ENCODE results near the gene AUTS2. TPM values are rescaled to one million over a fixed set of nuclear protein-coding genes. Genes with fewer than 3 reads are reported as not detected.

AUTS2 gene
- total RNA-seq, 4 donors from 2014 or later = 14.9 to 27.2 (median 17.5) TPM

GRCh38 chr7:70634610-70635068 lies 1036.4 kb downstream of the AUTS2 start:
- no peaks in the 10 kb centered on the region for H3K27me3 ChIP-seq
- no peaks in the 10 kb centered on the region for H3K4me1 ChIP-seq
- H3K9me3 ChIP-seq = no peaks in the 10 kb centered on the region
- intact Hi-C loops (cut with DNase I) = no loop called here
- no peak overlapping the region for H3K4me3 ChIP-seq (replicated peaks in 1 of 3)
- 95 to 96% methylated on average over 8 of the region's 8 CpGs for WGBS, 2 donors
- DNase-seq = no peak
- no peaks in the 10 kb centered on the region for H3K36me3 ChIP-seq
- H3K27ac ChIP-seq = no peak overlapping the region
- TF ChIP-seq POLR2A (IDR thresholded peaks at IDR 0.05) = no peak
- no peak for TF ChIP-seq CTCF (IDR thresholded peaks at IDR 0.05)

DNA sequence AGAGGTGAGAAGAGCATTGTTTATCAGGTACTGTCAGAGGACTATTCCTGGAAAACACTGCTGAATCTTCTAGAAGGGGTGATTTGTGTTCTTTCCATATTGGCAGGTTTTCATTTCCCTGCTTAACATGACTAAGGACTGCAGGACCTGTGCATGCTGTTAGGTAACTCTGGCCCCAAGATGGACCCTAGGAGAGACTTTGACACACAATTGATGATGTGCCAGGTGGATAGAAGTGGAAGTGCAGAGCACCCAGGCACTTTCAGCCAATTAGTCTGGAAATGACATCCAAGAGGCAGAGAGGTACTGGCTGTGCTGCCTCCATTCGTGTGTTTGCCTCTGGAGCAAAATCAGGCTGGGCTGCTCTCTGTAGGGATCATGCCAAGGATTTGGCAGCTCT lies 1037.4 kb downstream of the AUTS2 start:
- H3K4me3 ChIP-seq (replicated peaks in 1 of 3) = no peak overlapping the region
- intact Hi-C loops (cut with DNase I) = no loop called here
- H3K4me1 ChIP-seq = no peaks in the 10 kb centered on the region
- H3K9me3 ChIP-seq = no peaks in the 10 kb centered on the region
- TF ChIP-seq CTCF (IDR thresholded peaks at IDR 0.05) (no peak), POLR2A (IDR thresholded peaks at IDR 0.05) (no peak)
- H3K27me3 ChIP-seq = no peaks in the 10 kb centered on the region
- DNase-seq = no peak
- H3K27ac ChIP-seq = no peak overlapping the region
- H3K36me3 ChIP-seq = no peaks in the 10 kb centered on the region
- WGBS, 2 donors = 88 to 90% methylated on average over 1 of the region's 1 CpG

DNA sequence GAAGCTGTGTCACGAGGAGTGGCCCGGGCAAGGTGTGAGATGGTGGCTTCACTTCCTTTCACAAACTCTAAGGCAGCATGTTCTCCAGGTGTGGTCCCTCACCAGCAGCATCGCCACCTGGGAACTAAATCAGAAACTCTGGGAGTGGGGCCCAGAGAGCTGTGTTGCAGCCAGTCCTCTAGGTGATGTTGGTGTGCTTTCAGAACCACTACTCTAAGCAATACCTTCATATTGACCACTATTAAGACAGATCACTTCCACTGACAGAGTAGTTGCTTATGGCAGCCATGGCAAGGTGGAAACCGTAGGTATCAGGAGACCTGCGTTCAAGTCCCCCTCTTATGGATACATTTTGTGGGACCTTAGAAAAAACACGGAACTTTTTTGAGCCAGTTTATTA lies 1037.9 kb downstream of the AUTS2 start:
- Histone ChIP-seq H3K9me3 (no peaks in the 10 kb centered on the region), H3K27me3 (no peaks in the 10 kb centered on the region), H3K27ac (no peak overlapping the region), H3K4me1 (no peaks in the 10 kb centered on the region), H3K36me3 (no peaks in the 10 kb centered on the region), H3K4me3 (replicated peaks in 1 of 3) (no peak overlapping the region)
- WGBS, 2 donors = 95 to 99% methylated on average over 6 of the region's 6 CpGs
- no peak for DNase-seq
- intact Hi-C loops (cut with DNase I) = no loop called here
- TF ChIP-seq POLR2A (IDR thresholded peaks at IDR 0.05) = no peak
- TF ChIP-seq CTCF (IDR thresholded peaks at IDR 0.05) = no peak

- 21 to 41% methylated on average over 1 of the region's 1 CpG for whole genome bisulfite sequencing, 2 donors
- Histone ChIP-seq H3K36me3 (no peaks in the 10 kb centered on the region), H3K9me3 (no peaks in the 10 kb centered on the region), H3K4me1 (no peaks in the 10 kb centered on the region), H3K27me3 (no peaks in the 10 kb centered on the region), H3K4me3 (replicated peaks in 1 of 3) (no peak overlapping the region), H3K27ac (no peak overlapping the region)
- intact Hi-C loops (cut with DNase I) = no loop called here
- no peak for TF ChIP-seq POLR2A (IDR thresholded peaks at IDR 0.05)
- TF ChIP-seq CTCF (IDR thresholded peaks at IDR 0.05) = no peak
- no peak for DNase-seq
Measured at GRCh38 chr7:70637726-70638125, 1039.5 kb downstream of the AUTS2 start.

DNA sequence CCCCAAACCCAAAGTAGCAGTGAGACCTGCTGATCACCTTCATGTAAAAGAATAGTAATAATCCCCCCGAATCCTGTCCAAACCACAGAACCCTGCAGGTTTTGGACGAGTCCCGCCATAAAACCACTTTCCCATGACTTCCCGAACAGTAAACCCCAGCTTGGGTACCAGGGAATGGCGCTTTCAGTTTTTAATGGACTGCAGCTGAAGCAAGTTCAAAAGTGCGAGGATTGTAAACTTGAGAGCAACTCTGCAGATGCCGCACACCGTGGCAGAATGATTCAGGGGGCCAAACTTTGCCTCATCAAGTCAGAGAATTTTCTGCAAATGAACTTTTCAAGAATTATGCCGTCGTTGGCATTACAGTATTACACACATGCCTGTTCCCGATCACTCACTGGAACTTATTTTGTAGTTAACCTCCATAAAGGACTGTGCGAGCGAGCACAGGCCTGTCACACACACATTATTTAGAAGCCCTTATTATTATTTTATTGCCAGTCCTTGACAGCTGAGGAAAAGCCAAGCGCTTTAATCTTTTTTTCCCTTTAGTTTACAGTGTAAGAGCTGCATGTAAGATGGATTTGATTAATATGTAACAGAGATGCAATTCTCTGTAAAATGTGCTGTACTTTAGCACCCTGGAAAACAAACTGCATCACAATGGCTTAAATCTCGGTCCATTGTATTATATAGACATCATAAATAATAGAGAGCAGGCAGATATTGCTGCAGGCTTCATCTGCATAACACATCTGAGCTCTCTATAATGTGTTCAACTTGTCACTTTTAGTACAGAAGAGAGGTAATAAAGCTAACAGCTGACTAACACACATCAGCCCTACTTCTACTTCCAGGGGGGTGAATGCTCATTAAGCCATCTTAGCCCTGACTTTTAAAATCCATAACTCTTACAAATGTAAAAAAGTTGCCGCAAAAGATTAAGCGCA lies 1040.2 kb downstream of the AUTS2 start:
- no peak for DNase-seq
- no peak overlapping the region for H3K4me3 ChIP-seq (replicated peaks in 1 of 3)
- intact Hi-C loops (cut with DNase I) = no loop called here
- no peaks in the 10 kb centered on the region for H3K27me3 ChIP-seq
- TF ChIP-seq POLR2A (IDR thresholded peaks at IDR 0.05) (no peak), CTCF (IDR thresholded peaks at IDR 0.05) (no peak)
- no peaks in the 10 kb centered on the region for H3K9me3 ChIP-seq
- WGBS, 2 donors = 92 to 94% methylated on average over 17 of the region's 17 CpGs
- no peak overlapping the region for H3K27ac ChIP-seq
- no peaks in the 10 kb centered on the region for H3K4me1 ChIP-seq
- no peaks in the 10 kb centered on the region for H3K36me3 ChIP-seq

Data from thyroid gland (tissue), 4 donors.